ENCODE measurements around the gene MAN1A1.

Gene MAN1A1

GRCh38 chr6:119331663-119332286 is 17.8 kb downstream of the MAN1A1 start:
- H3K9me3 ChIP-seq (ENCODE audit: control insufficient read depth, insufficient read depth, low read length), result no peaks in the 10 kb centered on the region
- H3K9ac ChIP-seq (ENCODE audit: low read depth, low read length), result no peak overlapping the region
- no peaks in the 10 kb centered on the region for H3K36me3 ChIP-seq (ENCODE audit: control insufficient read depth, insufficient read depth, low read length)
- H3K4me3 ChIP-seq (ENCODE audit: low read depth, low read length), result no peak overlapping the region
- H3K27me3 ChIP-seq (ENCODE audit: control insufficient read depth, insufficient read depth, low read length), result no peaks in the 10 kb centered on the region
- no peaks in the 10 kb centered on the region for H3K4me1 ChIP-seq (ENCODE audit: control insufficient read depth, insufficient read depth, low read length)

GRCh38 chr6:119330520-119331113 is 18.9 kb downstream of the MAN1A1 start:
- Histone ChIP-seq H3K4me3 (ENCODE audit: low read depth, low read length) (no peak overlapping the region), H3K36me3 (ENCODE audit: control insufficient read depth, insufficient read depth, low read length) (no peaks in the 10 kb centered on the region), H3K9ac (ENCODE audit: low read depth, low read length) (no peak overlapping the region), H3K9me3 (ENCODE audit: control insufficient read depth, insufficient read depth, low read length) (no peaks in the 10 kb centered on the region), H3K4me1 (ENCODE audit: control insufficient read depth, insufficient read depth, low read length) (no peaks in the 10 kb centered on the region), H3K27me3 (ENCODE audit: control insufficient read depth, insufficient read depth, low read length) (no peaks in the 10 kb centered on the region)

- Histone ChIP-seq H3K4me3 (ENCODE audit: low read depth, low read length) (no peak overlapping the region), H3K9me3 (ENCODE audit: control insufficient read depth, insufficient read depth, low read length) (no peaks in the 10 kb centered on the region), H3K4me1 (ENCODE audit: control insufficient read depth, insufficient read depth, low read length) (no peaks in the 10 kb centered on the region), H3K27me3 (ENCODE audit: control insufficient read depth, insufficient read depth, low read length) (no peaks in the 10 kb centered on the region), H3K9ac (ENCODE audit: low read depth, low read length) (no peak overlapping the region), H3K36me3 (ENCODE audit: control insufficient read depth, insufficient read depth, low read length) (no peaks in the 10 kb centered on the region)
Observed at GRCh38 chr6:119329794-119330180, 19.8 kb downstream of the MAN1A1 start.

- H3K9me3 ChIP-seq (ENCODE audit: control insufficient read depth, insufficient read depth, low read length), result no peaks in the 10 kb centered on the region
- H3K27me3 ChIP-seq (ENCODE audit: control insufficient read depth, insufficient read depth, low read length), result no peaks in the 10 kb centered on the region
- H3K9ac ChIP-seq (ENCODE audit: low read depth, low read length), result no peak overlapping the region
- no peaks in the 10 kb centered on the region for H3K36me3 ChIP-seq (ENCODE audit: control insufficient read depth, insufficient read depth, low read length)
- no peak overlapping the region for H3K4me3 ChIP-seq (ENCODE audit: low read depth, low read length)
- no peaks in the 10 kb centered on the region for H3K4me1 ChIP-seq (ENCODE audit: control insufficient read depth, insufficient read depth, low read length)
Observed at GRCh38 chr6:119328892-119329793, 20.4 kb downstream of the MAN1A1 start.

- H3K9me3 ChIP-seq (ENCODE audit: control insufficient read depth, insufficient read depth, low read length), result no peaks in the 10 kb centered on the region
- no peaks in the 10 kb centered on the region for H3K36me3 ChIP-seq (ENCODE audit: control insufficient read depth, insufficient read depth, low read length)
- no peak overlapping the region for H3K4me3 ChIP-seq (ENCODE audit: low read depth, low read length)
- no peaks in the 10 kb centered on the region for H3K4me1 ChIP-seq (ENCODE audit: control insufficient read depth, insufficient read depth, low read length)
- no peak overlapping the region for H3K9ac ChIP-seq (ENCODE audit: low read depth, low read length)
- no peaks in the 10 kb centered on the region for H3K27me3 ChIP-seq (ENCODE audit: control insufficient read depth, insufficient read depth, low read length)
Observed at GRCh38 chr6:119328254-119328653, 21.3 kb downstream of the MAN1A1 start.

- Histone ChIP-seq H3K9ac (ENCODE audit: low read depth, low read length) (no peak overlapping the region), H3K9me3 (ENCODE audit: control insufficient read depth, insufficient read depth, low read length) (no peaks in the 10 kb centered on the region), H3K36me3 (ENCODE audit: control insufficient read depth, insufficient read depth, low read length) (no peaks in the 10 kb centered on the region), H3K4me3 (ENCODE audit: low read depth, low read length) (no peak overlapping the region), H3K4me1 (ENCODE audit: control insufficient read depth, insufficient read depth, low read length) (no peaks in the 10 kb centered on the region), H3K27me3 (ENCODE audit: control insufficient read depth, insufficient read depth, low read length) (no peaks in the 10 kb centered on the region)
Observed at GRCh38 chr6:119327810-119328209, 21.8 kb downstream of the MAN1A1 start.

- H3K4me1 ChIP-seq (ENCODE audit: control insufficient read depth, insufficient read depth, low read length), result no peaks in the 10 kb centered on the region
Observed at GRCh38 chr6:119326291-119327005, 23.1 kb downstream of the MAN1A1 start.

GRCh38 chr6:119325559-119326265 is 23.8 kb downstream of the MAN1A1 start:
- H3K9ac ChIP-seq (ENCODE audit: low read depth, low read length), result no peak overlapping the region
- no peaks in the 10 kb centered on the region for H3K27me3 ChIP-seq (ENCODE audit: control insufficient read depth, insufficient read depth, low read length)
- H3K4me1 ChIP-seq (ENCODE audit: control insufficient read depth, insufficient read depth, low read length), result no peaks in the 10 kb centered on the region
- no peak overlapping the region for H3K4me3 ChIP-seq (ENCODE audit: low read depth, low read length)
- no peaks in the 10 kb centered on the region for H3K9me3 ChIP-seq (ENCODE audit: control insufficient read depth, insufficient read depth, low read length)
- no peaks in the 10 kb centered on the region for H3K36me3 ChIP-seq (ENCODE audit: control insufficient read depth, insufficient read depth, low read length)

More at GRCh38 chr6:119326291-119327005, 23.1 kb downstream of the MAN1A1 start:
- no peaks in the 10 kb centered on the region for H3K9me3 ChIP-seq (ENCODE audit: control insufficient read depth, insufficient read depth, low read length)
- H3K36me3 ChIP-seq (ENCODE audit: control insufficient read depth, insufficient read depth, low read length), result no peaks in the 10 kb centered on the region
- H3K27me3 ChIP-seq (ENCODE audit: control insufficient read depth, insufficient read depth, low read length), result no peaks in the 10 kb centered on the region
- no peak overlapping the region for H3K9ac ChIP-seq (ENCODE audit: low read depth, low read length)
- no peak overlapping the region for H3K4me3 ChIP-seq (ENCODE audit: low read depth, low read length)

- Histone ChIP-seq H3K4me1 (ENCODE audit: control insufficient read depth, insufficient read depth, low read length) (no peaks in the 10 kb centered on the region), H3K27me3 (ENCODE audit: control insufficient read depth, insufficient read depth, low read length) (no peaks in the 10 kb centered on the region), H3K9ac (ENCODE audit: low read depth, low read length) (no peak overlapping the region), H3K9me3 (ENCODE audit: control insufficient read depth, insufficient read depth, low read length) (no peaks in the 10 kb centered on the region), H3K4me3 (ENCODE audit: low read depth, low read length) (no peak overlapping the region), H3K36me3 (ENCODE audit: control insufficient read depth, insufficient read depth, low read length) (no peaks in the 10 kb centered on the region)
Observed at GRCh38 chr6:119324718-119325117, 24.8 kb downstream of the MAN1A1 start.

- Histone ChIP-seq H3K36me3 (ENCODE audit: control insufficient read depth, insufficient read depth, low read length) (no peaks in the 10 kb centered on the region), H3K9me3 (ENCODE audit: control insufficient read depth, insufficient read depth, low read length) (no peaks in the 10 kb centered on the region), H3K4me3 (ENCODE audit: low read depth, low read length) (no peak overlapping the region), H3K4me1 (ENCODE audit: control insufficient read depth, insufficient read depth, low read length) (no peaks in the 10 kb centered on the region), H3K9ac (ENCODE audit: low read depth, low read length) (no peak overlapping the region), H3K27me3 (ENCODE audit: control insufficient read depth, insufficient read depth, low read length) (no peaks in the 10 kb centered on the region)
Observed at GRCh38 chr6:119323931-119324330, 25.6 kb downstream of the MAN1A1 start.

- no peak overlapping the region for H3K9ac ChIP-seq (ENCODE audit: low read depth, low read length)
- no peaks in the 10 kb centered on the region for H3K36me3 ChIP-seq (ENCODE audit: control insufficient read depth, insufficient read depth, low read length)
- no peaks in the 10 kb centered on the region for H3K9me3 ChIP-seq (ENCODE audit: control insufficient read depth, insufficient read depth, low read length)
- no peaks in the 10 kb centered on the region for H3K4me1 ChIP-seq (ENCODE audit: control insufficient read depth, insufficient read depth, low read length)
- H3K4me3 ChIP-seq (ENCODE audit: low read depth, low read length), result no peak overlapping the region
- no peaks in the 10 kb centered on the region for H3K27me3 ChIP-seq (ENCODE audit: control insufficient read depth, insufficient read depth, low read length)
Observed at GRCh38 chr6:119323478-119323877, 26.1 kb downstream of the MAN1A1 start.
